ENCODE measurements around the gene PRAC2.

- no peak for TF ChIP-seq POLR2A (IDR thresholded peaks at IDR 0.05)
- TF ChIP-seq CTCF (IDR thresholded peaks at IDR 0.05), result no peak
These were observed 32.4 kb downstream of the PRAC2 start for GRCh38 chr17:48755356-48755755.

Data from body of pancreas (tissue), 4 donors.